Liver (tissue), 9 donors: ENCODE results near the gene PLCB2. TPM values are rescaled to one million over a fixed set of nuclear protein-coding genes. Genes with fewer than 3 reads are reported as not detected.
A peak's percentile ranks its signal among the peaks of the same experiment; 100 is the strongest.

Source experiments
- DNase-seq: peaks from one replicate; pipeline ENCODE4 v3.0.0-alpha.2; 2017; ENCODE audit warnings: low spot score
- H3K27ac ChIP-seq, 2 donors: one replicate each; pipeline ENCODE4 v1.7.0; 2013; ENCODE audit warnings: inconsistent platforms in 2 of 2, low read length in 2 of 2, control low read depth in 1 of 2, low read depth in 1 of 2, mild to moderate bottlenecking in 1 of 2
- H3K27me3 ChIP-seq, 4 donors: one replicate each; pipeline versions ENCODE4 v1.6.1 to v1.7.0; 2013; ENCODE audit warnings: low read length in 3 of 4, inconsistent platforms in 1 of 4, mild to moderate bottlenecking in 1 of 4, moderate library complexity in 1 of 4; ENCODE audit not compliant: control insufficient read depth in 4 of 4, insufficient read depth in 4 of 4
- H3K36me3 ChIP-seq, 4 donors: one replicate each; pipeline versions ENCODE4 v1.6.1 to v1.7.0; 2013; ENCODE audit warnings: low read length in 3 of 4, mild to moderate bottlenecking in 3 of 4, low read depth in 1 of 4, moderate library complexity in 1 of 4; ENCODE audit not compliant: control insufficient read depth in 4 of 4, insufficient read depth in 3 of 4
- H3K4me1 ChIP-seq, 4 donors: one replicate each; pipeline versions ENCODE4 v1.6.1 to v1.7.0; 2013; ENCODE audit warnings: low read length in 3 of 4, mild to moderate bottlenecking in 3 of 4, moderate library complexity in 1 of 4; ENCODE audit not compliant: control insufficient read depth in 4 of 4, insufficient read depth in 4 of 4
- H3K4me3 ChIP-seq, 3 donors: one replicate each; pipeline versions ENCODE4 v1.6.1 to v1.7.0; 2013; ENCODE audit warnings: low read length in 3 of 3, control low read depth in 1 of 3, low read depth in 1 of 3, mild to moderate bottlenecking in 1 of 3
- H3K9ac ChIP-seq, 2 donors: one replicate each; pipeline ENCODE4 v1.7.0; 2013; ENCODE audit warnings: low read length in 2 of 2, mild to moderate bottlenecking in 2 of 2, moderate library complexity in 2 of 2, control low read depth in 1 of 2, low read depth in 1 of 2
- H3K9me3 ChIP-seq, 4 donors: one replicate each; pipeline versions ENCODE4 v1.6.1 to v1.7.0; 2013; ENCODE audit warnings: low read length in 3 of 4; ENCODE audit not compliant: control insufficient read depth in 4 of 4
- EGR1 ChIP-seq, 2 donors: IDR thresholded peaks; 2 replicates each; pipeline ENCODE4 v1.6.1; 2016 to 2018; ENCODE audit warnings: antibody characterized with exemption in 2 of 2, low read depth in 2 of 2
- FOXA1 ChIP-seq: IDR thresholded peaks from 2 replicates; pipeline ENCODE4 v1.6.1; 2016; ENCODE audit warnings: antibody characterized with exemption
- FOXA2 ChIP-seq: IDR thresholded peaks from 2 replicates; pipeline ENCODE4 v1.6.1; 2016; ENCODE audit warnings: antibody characterized with exemption
- HNF4A ChIP-seq, 2 donors: conservative IDR thresholded peaks; 2 replicates each; pipeline ENCODE4 v1.6.1; 2016; ENCODE audit warnings: antibody characterized with exemption in 2 of 2, mild to moderate bottlenecking in 2 of 2
- HNF4G ChIP-seq: IDR thresholded peaks from 2 replicates; pipeline ENCODE4 v1.6.1; 2016; ENCODE audit warnings: antibody characterized with exemption
- JUND ChIP-seq, 2 donors: IDR thresholded peaks; 2 replicates each; pipeline ENCODE4 v1.6.1; 2016; ENCODE audit warnings: antibody characterized with exemption in 2 of 2
- NR2F2 ChIP-seq: IDR thresholded peaks from 2 replicates; pipeline ENCODE4 v1.6.1; 2016; ENCODE audit warnings: antibody characterized with exemption
- RAD21 ChIP-seq, 2 donors: IDR thresholded peaks; 2 replicates each; pipeline ENCODE4 v1.6.1; 2016; ENCODE audit warnings: antibody characterized with exemption in 2 of 2, mild to moderate bottlenecking in 2 of 2
- RXRA ChIP-seq, 2 donors: IDR thresholded peaks; 2 replicates each; pipeline ENCODE4 v1.6.1; 2017 to 2018; ENCODE audit warnings: antibody characterized with exemption in 2 of 2, mild to moderate bottlenecking in 1 of 2
- SP1 ChIP-seq: IDR thresholded peaks from 2 replicates; pipeline ENCODE4 v1.6.1; 2018; ENCODE audit warnings: antibody characterized with exemption, mild to moderate bottlenecking
- TAF1 ChIP-seq: conservative IDR thresholded peaks from 2 replicates; pipeline ENCODE4 v1.6.1; 2016; ENCODE audit warnings: antibody characterized with exemption, mild to moderate bottlenecking
- YY1 ChIP-seq: IDR thresholded peaks from 2 replicates; pipeline ENCODE4 v1.6.1; 2016; ENCODE audit warnings: antibody characterized with exemption, mild to moderate bottlenecking
- WGBS: extraction: QIAGEN DNeasy Blood & Tissue Kit; methylation state at CpG from one replicate; pipeline ENCODE4 v1.1.7; 2013; 5-methylcytosine and 5-hydroxymethylcytosine counted together
- polyA plus RNA-seq, 2 donors: library from polyadenylated mRNA; stranded (reverse) in 1 of 2; unstranded in 1 of 2; fragments of 200-250 nt in 1 of 2; fragments of >200 nt in 1 of 2; fragmentation: Nextera tagmentation in 1 of 2; extraction: Ambion mirVana in 1 of 2; gene quantifications; one replicate each; pipeline versions ENCODE4 v1.2.1 to v1.2.3, GENCODE V29; 2013 to 2015
- total RNA-seq, 2 donors: library from RNA; depleted of rRNA; stranded (reverse); fragments of >200 nt; gene quantifications; one replicate each; pipeline ENCODE4 v1.2.3, GENCODE V29; 2014
- TF ChIP-seq, protein P1 (sequence below): IDR thresholded peaks from 2 replicates; pipeline ENCODE4 v1.6.1; 2016; ENCODE audit warnings: antibody characterized with exemption, mild to moderate bottlenecking
- TF ChIP-seq, protein P2 (sequence below): IDR thresholded peaks from 2 replicates; pipeline ENCODE4 v1.6.1; 2016; ENCODE audit warnings: antibody characterized with exemption
- TF ChIP-seq, protein P3 (sequence below): IDR thresholded peaks from 2 replicates; pipeline ENCODE4 v1.6.1; 2016; ENCODE audit warnings: antibody characterized with exemption
- TF ChIP-seq, protein P4 (sequence below): IDR thresholded peaks from 2 replicates; pipeline ENCODE4 v1.6.1; 2016; ENCODE audit warnings: antibody characterized with exemption
- TF ChIP-seq, protein P5 (sequence below): fragments of 150-350 bp; IDR thresholded peaks from 2 replicates; pipeline ENCODE4 v1.5.1; 2017; ENCODE audit warnings: improper control_type of control experiment, low read depth, low read length; ENCODE audit not compliant: missing input control
- donor health status: healthy.
- donor health status: healthy.
- donor health status: healthy.
- donor health status: healthy.
- donor health status: healthy.

PLCB2 gene
- total and polyA plus RNA-seq, 4 donors, result 2.1 to 13.3 (median 7.6) TPM

DNA sequence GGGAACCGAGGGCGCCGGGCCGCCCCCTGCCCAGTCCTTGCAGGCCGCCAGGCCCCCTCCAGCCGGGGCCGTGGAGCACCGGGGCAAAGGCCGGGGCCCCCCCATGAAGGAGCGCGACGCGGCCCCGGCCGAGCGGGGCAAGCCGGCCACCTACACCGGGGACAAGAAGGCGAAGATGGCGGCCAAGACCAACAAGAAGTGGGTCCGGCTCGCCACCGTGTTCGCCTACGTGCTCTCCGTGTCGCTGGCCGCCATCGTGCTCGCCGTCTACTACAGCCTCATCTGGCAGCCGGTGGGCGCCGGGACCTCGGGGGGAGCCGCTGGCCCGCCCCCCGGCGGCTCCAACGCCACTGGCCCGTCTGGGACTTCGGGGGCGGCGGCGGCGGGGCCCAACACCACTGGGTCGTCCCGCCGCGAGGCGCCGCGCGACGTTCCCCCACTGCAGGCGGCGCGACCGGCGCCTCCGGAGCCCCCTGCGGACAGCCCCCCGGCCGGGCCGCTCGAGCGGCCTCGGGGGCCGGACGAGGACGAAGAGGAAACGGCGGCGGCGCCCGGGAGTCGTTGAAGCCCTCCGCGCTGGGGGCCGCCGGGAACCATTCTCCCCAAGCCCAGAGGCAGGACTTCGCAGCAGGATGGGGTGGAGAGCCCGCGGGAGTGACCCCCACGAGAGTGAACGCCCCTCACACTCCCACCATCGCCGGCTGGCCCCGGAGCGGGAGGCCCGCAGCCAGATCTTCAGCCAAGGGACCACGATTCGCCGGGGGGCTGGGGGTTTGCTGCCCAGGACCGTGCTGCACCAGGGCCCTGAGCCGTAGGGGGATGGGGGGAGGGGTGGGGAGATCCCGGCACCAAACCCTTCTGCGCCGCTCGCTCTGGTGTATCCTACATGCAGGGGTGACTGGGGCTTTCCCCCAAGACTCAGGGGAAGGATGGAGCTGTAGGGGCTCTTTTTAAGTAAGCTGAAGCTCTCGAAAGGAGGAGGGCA is 16.5 kb upstream of the PLCB2 start:
- TF ChIP-seq SP1 (no peak), TAF1 (no peak)
- TF ChIP-seq, protein P1, sequence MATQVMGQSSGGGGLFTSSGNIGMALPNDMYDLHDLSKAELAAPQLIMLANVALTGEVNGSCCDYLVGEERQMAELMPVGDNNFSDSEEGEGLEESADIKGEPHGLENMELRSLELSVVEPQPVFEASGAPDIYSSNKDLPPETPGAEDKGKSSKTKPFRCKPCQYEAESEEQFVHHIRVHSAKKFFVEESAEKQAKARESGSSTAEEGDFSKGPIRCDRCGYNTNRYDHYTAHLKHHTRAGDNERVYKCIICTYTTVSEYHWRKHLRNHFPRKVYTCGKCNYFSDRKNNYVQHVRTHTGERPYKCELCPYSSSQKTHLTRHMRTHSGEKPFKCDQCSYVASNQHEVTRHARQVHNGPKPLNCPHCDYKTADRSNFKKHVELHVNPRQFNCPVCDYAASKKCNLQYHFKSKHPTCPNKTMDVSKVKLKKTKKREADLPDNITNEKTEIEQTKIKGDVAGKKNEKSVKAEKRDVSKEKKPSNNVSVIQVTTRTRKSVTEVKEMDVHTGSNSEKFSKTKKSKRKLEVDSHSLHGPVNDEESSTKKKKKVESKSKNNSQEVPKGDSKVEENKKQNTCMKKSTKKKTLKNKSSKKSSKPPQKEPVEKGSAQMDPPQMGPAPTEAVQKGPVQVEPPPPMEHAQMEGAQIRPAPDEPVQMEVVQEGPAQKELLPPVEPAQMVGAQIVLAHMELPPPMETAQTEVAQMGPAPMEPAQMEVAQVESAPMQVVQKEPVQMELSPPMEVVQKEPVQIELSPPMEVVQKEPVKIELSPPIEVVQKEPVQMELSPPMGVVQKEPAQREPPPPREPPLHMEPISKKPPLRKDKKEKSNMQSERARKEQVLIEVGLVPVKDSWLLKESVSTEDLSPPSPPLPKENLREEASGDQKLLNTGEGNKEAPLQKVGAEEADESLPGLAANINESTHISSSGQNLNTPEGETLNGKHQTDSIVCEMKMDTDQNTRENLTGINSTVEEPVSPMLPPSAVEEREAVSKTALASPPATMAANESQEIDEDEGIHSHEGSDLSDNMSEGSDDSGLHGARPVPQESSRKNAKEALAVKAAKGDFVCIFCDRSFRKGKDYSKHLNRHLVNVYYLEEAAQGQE, result no peak
- TF ChIP-seq, protein P2, sequence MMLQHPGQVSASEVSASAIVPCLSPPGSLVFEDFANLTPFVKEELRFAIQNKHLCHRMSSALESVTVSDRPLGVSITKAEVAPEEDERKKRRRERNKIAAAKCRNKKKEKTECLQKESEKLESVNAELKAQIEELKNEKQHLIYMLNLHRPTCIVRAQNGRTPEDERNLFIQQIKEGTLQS, result no peak
- H3K4me1 ChIP-seq, result peaks cover 0 to 11% (median 6%) of the 10 kb centered on the region in 4 donors
- H3K27ac ChIP-seq, result peak overlapping the region; percentile 19 to 37
- H3K27me3 ChIP-seq, result no peaks in the 10 kb centered on the region
- WGBS, result 8% methylated on average over 101 of the region's 101 CpGs
- peak overlapping the region; percentile 31 to 86 (median 74) for H3K4me3 ChIP-seq
- peaks cover 0 to 1% (median 0%) of the 10 kb centered on the region in 4 donors for H3K36me3 ChIP-seq
- H3K9me3 ChIP-seq, result no peaks in the 10 kb centered on the region
- DNase-seq, result no peak
- peak overlapping the region in 1 of 2 donors; percentile 19 for H3K9ac ChIP-seq

DNA sequence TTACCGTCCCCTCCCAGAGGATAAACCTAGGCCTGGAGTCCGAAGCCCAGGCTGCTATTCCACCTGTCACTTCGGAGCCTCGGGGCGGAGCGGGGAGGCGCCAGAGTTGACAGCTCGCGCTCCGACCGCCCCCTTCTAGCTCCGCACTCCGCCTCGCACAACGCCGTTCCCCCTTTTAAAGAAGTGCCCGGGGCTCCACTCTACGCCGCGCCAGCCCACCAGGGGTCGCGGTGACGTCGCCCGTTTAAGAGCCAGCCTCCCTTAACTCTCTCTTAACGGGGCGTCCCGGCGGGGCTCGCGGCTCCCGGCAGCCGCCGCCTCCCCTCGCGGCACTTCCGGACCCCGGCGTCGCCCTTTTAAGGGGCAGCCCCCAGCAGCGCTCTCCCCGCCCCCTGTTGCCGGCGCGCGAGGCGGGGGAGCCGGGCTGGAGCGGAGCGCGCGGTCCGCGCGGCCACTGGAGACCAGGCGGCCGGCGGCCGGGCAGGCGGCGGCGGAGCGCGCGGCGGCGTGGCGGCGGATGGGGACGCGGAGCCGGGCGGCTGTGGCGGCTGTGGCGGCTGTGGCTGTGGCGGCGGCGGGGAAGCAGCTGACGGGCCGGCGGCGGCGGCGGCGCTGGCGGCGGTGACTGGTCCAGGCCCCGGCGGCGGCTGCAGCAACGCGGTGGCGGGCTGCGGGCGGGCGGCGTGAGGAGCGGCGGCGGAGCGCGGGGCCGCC is 15.7 kb upstream of the PLCB2 start, which contains the start of gene INAFM2:
TSS of gene INAFM2 (plus strand) at position 454 of the 714 bp plus-strand sequence. CDS start 364 bp downstream, outside the sequence.
- Histone ChIP-seq H3K4me1 (peaks cover 0 to 11% (median 6%) of the 10 kb centered on the region in 4 donors), H3K4me3 (peak within 1 kb of the TSS; percentile 25 to 86 (median 74)), H3K9ac (no peak within 1 kb of the TSS), H3K36me3 (peaks cover 0 to 1% (median 0%) of the 10 kb centered on the region in 4 donors), H3K9me3 (no peaks in the 10 kb centered on the region), H3K27ac (peak within 1 kb of the TSS; percentile 19 to 56), H3K27me3 (no peaks in the 10 kb centered on the region)
- DNase-seq, result peak; percentile 89
- under 1% methylated on average over 103 of the region's 103 CpGs for WGBS
- TF ChIP-seq, protein P3, sequence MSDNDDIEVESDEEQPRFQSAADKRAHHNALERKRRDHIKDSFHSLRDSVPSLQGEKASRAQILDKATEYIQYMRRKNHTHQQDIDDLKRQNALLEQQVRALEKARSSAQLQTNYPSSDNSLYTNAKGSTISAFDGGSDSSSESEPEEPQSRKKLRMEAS, result peak; percentile 73
- TF ChIP-seq HNF4G, result no peak
- TF ChIP-seq SP1, result peak; percentile 60
- TF ChIP-seq, protein P1, result peak; percentile 53
- no peak for TF ChIP-seq TAF1
- no peak for TF ChIP-seq RXRA (IDR thresholded peaks at IDR 0.05)
- TF ChIP-seq YY1, result peak; percentile 63
- TF ChIP-seq, protein P2, result no peak
- no peak for TF ChIP-seq FOXA1
- TF ChIP-seq, protein P4, sequence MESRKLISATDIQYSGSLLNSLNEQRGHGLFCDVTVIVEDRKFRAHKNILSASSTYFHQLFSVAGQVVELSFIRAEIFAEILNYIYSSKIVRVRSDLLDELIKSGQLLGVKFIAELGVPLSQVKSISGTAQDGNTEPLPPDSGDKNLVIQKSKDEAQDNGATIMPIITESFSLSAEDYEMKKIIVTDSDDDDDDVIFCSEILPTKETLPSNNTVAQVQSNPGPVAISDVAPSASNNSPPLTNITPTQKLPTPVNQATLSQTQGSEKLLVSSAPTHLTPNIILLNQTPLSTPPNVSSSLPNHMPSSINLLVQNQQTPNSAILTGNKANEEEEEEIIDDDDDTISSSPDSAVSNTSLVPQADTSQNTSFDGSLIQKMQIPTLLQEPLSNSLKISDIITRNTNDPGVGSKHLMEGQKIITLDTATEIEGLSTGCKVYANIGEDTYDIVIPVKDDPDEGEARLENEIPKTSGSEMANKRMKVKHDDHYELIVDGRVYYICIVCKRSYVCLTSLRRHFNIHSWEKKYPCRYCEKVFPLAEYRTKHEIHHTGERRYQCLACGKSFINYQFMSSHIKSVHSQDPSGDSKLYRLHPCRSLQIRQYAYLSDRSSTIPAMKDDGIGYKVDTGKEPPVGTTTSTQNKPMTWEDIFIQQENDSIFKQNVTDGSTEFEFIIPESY, result no peak
- TF ChIP-seq HNF4A (conservative IDR thresholded peaks at IDR 0.05), result peak in 1 of 2 donors; percentile 31
- peak; percentile 49 to 61 for TF ChIP-seq RAD21 (IDR thresholded peaks at IDR 0.05)
- TF ChIP-seq EGR1 (IDR thresholded peaks at IDR 0.05; ENCODE audit: low read depth in 2 of 2), result peak in 1 of 2 donors; percentile 63
- TF ChIP-seq FOXA2, result no peak
- TF ChIP-seq, protein P5, sequence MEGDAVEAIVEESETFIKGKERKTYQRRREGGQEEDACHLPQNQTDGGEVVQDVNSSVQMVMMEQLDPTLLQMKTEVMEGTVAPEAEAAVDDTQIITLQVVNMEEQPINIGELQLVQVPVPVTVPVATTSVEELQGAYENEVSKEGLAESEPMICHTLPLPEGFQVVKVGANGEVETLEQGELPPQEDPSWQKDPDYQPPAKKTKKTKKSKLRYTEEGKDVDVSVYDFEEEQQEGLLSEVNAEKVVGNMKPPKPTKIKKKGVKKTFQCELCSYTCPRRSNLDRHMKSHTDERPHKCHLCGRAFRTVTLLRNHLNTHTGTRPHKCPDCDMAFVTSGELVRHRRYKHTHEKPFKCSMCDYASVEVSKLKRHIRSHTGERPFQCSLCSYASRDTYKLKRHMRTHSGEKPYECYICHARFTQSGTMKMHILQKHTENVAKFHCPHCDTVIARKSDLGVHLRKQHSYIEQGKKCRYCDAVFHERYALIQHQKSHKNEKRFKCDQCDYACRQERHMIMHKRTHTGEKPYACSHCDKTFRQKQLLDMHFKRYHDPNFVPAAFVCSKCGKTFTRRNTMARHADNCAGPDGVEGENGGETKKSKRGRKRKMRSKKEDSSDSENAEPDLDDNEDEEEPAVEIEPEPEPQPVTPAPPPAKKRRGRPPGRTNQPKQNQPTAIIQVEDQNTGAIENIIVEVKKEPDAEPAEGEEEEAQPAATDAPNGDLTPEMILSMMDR, result peak; percentile 50
- TF ChIP-seq JUND (IDR thresholded peaks at IDR 0.05), result no peak
- TF ChIP-seq NR2F2, result no peak
